NB4 (cell line): ENCODE results near the gene SLC25A14.

Experiments
- DNase-seq: peaks from one replicate; pipeline ENCODE4 v3.0.0; 2010; ENCODE audit warnings: low read depth
- H3K4me3 ChIP-seq: one replicate; pipeline ENCODE4 v1.5.1; 2011; ENCODE audit warnings: mild to moderate bottlenecking, low read depth, low read length, moderate library complexity
- CTCF ChIP-seq: IDR thresholded peaks from one replicate; pipeline ENCODE4 v1.5.1; 2012; ENCODE audit warnings: low read depth, low read length
- MAX ChIP-seq: IDR thresholded peaks from 2 replicates; pipeline ENCODE4 v1.6.1; 2011; ENCODE audit warnings: low read depth, low read length
- MYC ChIP-seq: IDR thresholded peaks from 2 replicates; pipeline ENCODE4 v1.6.1; 2011; ENCODE audit warnings: low read depth, low read length
- POLR2A ChIP-seq: IDR thresholded peaks from 2 replicates; pipeline ENCODE4 v1.6.1; 2011; ENCODE audit warnings: mild to moderate bottlenecking; ENCODE audit not compliant: insufficient read length; ENCODE audit errors: extremely low read depth

The SLC25A14 gene

GRCh38 chrX:130393451-130394074 is 53.8 kb downstream of the SLC25A14 start:
- peak; percentile 42 for DNase-seq
- TF ChIP-seq MAX (no peak), CTCF (peak; percentile 73)

GRCh38 chrX:130395341-130395740 is 55.6 kb downstream of the SLC25A14 start:
- no peak for DNase-seq
- TF ChIP-seq POLR2A (no peak), CTCF (no peak), MYC (no peak), MAX (no peak)
- no peak overlapping the region for H3K4me3 ChIP-seq

More at GRCh38 chrX:130393451-130394074, 53.8 kb downstream of the SLC25A14 start:
- H3K4me3 ChIP-seq, result no peak overlapping the region

GRCh38 chrX:130401415-130402207 is 61.9 kb downstream of the SLC25A14 start, which contains the start of gene RBMX2:
RBMX2 (plus strand) TSS chrX:130401987; CDS start chrX:130402033, 46 bp downstream.
- peak; percentile 86 for DNase-seq
- TF ChIP-seq POLR2A (peak; percentile 81), MAX (peak; percentile 51; the same call in 1 of the 2 replicates), CTCF (no peak), MYC (peak; percentile 31; the same call in 1 of the 2 replicates)
- peak within 1 kb of the TSS; percentile 93 for H3K4me3 ChIP-seq

- H3K4me3 ChIP-seq, result peak overlapping the region; percentile 93
- TF ChIP-seq MYC (no peak), MAX (no peak), CTCF (no peak), POLR2A (no peak)
- no peak for DNase-seq
These were observed 62.5 kb downstream of the SLC25A14 start for GRCh38 chrX:130402208-130402684.

- TF ChIP-seq MAX (no peak), MYC (no peak), POLR2A (no peak), CTCF (no peak)
- H3K4me3 ChIP-seq, result no peak overlapping the region
- peak; percentile 49 for DNase-seq
These were observed 73.7 kb downstream of the SLC25A14 start for GRCh38 chrX:130413415-130413814.
